ENCODE data around the gene M1AP.

Gene M1AP

GRCh38 chr2:74546004-74546403, 102.1 kb downstream of the M1AP start:
- no peak for DNase-seq (ENCODE audit: low read depth in 2 of 2)

DNA sequence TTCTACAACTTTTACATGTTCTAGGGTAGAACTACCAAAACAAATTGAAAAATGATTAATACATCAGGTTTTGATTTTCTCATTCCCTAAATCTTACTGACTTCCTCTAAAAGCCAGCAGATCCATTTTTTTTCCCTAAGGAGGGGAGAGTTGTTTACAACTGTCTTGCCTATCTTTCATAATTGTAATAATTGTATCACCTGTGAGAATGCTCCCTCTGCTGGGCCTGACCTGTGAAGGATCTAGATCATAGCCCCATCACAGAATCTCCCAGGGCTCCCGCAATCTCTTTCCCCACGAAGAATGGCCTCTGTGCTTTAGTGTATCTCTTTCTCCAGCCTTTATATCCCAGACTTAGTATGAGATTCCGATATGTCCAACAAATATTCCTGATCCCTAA, 103.5 kb downstream of the M1AP start:
- DNase-seq (ENCODE audit: low read depth in 2 of 2) = no peak

DNA sequence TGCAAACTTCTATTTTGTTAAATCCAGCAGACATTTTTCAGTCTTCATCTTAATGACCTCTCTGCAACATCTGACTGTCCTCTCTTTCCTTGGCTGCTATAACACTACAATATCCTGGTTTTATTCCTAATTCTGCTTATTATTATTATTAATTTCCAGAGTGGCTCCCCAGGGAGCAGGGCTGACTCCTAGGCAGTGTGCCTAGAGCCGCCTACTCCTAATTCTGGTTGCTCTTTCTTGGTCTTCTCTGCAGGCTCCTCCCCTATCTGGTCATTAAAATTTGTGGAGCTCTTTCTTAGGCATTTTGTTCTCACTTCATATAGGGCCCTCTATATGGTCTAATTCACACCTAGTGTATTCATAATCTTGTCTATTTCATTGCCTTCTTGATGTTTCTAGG, 105.2 kb downstream of the M1AP start:
- DNase-seq (ENCODE audit: low read depth in 2 of 2) = no peak

- no peak for DNase-seq (ENCODE audit: low read depth in 2 of 2)
Measured at GRCh38 chr2:74540291-74540690, 107.8 kb downstream of the M1AP start.

DNA sequence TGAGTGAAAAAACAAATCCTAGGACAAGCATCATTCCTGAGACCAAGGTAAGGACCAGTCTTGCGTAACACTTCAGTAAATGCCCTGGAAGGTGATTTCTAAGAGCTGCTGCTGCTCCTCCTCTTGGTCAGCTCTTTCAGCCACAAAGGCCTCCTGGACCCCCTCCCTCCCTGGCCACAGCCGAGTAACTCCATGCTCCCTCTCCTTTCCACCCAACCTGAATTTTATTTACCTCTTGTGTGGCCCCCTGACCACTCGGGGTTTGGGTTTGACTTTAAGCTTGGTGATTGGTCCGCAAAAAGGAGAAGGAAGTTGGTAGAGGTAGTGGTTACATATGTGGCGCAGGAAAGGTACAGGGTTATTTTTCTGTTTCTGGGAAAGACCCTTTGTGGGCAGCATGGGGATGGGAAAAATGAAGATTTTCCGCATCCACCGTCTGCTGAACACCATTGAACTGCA, 109.2 kb downstream of the M1AP start:
- DNase-seq (ENCODE audit: low read depth in 2 of 2) = no peak

DNA sequence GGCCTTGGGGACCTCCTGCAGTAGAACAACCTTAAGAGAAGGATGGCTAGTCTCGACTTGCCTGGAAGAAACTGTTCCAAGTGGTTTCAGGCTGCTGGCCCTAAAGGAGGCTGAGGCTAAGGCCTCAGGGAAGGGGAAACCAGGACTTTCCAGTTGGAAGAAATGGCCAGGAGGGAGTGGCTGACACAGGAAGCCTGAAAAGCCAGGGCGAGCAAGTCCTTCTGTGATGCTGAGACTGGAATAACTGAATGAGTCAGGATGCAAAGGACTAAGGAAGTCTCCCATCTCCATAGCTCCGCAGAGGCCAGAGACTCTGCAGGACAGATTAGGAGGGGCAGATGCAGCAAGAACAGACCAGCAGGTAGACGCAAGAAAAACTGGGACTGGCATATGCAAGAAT, 111.0 kb downstream of the M1AP start:
- no peak for DNase-seq (ENCODE audit: low read depth in 2 of 2)

DNA sequence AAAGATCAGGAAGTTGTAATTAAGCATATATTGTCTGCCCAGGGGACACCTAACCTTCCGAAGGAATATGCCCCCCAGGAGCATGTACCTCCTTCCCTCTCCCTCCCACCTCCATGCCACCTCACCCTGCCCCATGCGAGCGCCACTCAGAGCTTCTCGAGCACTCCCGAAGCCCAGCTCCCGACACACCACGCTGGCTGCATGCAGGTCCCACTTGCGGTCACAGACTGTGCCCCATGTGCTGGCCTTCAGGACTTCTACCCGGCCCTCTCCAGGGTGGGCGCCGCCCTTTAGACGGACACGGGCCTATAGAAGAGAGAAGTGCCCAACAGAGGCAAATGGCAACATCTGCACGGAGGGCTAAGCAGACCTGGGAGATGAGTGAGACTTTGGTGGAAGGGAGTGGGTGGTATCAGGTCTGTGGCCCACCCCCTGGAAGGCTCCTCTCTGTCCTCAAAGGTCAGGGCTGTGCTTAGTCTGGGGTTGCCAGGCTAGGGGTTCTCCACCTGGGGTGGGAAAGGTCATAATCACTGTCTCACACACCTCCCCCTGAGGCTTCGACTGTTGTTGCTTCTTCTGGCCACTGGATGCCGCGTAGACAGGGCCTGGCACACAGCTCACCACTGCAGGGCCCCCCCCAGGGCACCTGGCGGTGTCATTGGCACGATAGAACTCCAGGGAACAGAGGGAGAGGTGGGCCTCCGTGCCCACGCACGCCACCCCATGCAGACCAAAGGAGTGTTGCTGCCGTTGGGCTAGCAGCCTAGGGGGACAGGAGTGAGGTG, 111.8 kb downstream of the M1AP start:
- DNase-seq (ENCODE audit: low read depth in 2 of 2) = no peak

DNA sequence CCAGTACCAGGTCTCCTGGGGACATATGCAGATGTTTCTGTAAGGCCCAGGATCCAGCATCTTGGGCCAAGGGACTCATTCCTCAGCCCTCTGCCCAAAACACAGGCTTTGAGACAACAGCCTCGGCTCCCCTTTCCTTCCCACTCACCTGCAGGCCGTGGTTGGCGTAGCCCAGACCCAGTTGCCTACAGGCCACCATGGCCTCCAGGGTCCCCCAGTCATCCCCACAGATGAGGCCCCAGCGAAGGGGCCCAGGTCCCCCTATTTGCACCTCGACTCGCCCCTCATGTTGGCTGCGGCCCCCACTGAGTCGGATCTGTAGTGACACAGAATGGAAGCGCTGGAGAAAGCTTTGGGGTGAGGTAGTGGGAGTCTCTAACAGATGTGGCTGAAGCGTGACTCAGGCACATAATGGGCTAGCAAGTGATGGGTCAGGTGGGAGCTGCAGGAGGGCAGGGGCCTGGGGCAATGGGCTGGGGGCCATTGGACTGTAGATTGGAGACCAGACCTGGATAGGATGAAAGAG, 112.6 kb downstream of the M1AP start:
- DNase-seq (ENCODE audit: low read depth in 2 of 2) = no peak

GRCh38 chr2:74534411-74534810, 113.7 kb downstream of the M1AP start:
- no peak for DNase-seq (ENCODE audit: low read depth in 2 of 2)

- no peak for DNase-seq (ENCODE audit: low read depth in 2 of 2)
Measured at GRCh38 chr2:74533464-74533863, 114.7 kb downstream of the M1AP start.

DNA sequence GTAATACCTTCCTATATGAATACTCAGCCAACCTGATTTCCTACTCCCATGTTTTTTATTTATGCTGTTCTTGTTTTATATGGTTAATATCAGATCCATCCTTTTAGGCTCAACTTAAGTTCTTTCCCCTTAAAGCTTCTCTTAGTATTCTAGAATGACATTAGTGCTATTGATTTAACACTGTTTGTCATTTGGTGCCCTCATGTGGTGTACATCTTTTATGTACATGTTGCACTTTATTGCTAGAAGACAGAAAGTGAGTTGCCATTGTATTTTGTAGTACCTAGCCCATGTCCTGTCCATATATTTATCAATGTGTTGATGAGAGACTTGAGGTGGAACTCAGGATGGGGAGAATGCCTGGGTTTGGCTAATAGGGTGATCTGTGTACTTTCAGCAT, 115.9 kb downstream of the M1AP start:
- no peak for DNase-seq (ENCODE audit: low read depth in 2 of 2)

DNA sequence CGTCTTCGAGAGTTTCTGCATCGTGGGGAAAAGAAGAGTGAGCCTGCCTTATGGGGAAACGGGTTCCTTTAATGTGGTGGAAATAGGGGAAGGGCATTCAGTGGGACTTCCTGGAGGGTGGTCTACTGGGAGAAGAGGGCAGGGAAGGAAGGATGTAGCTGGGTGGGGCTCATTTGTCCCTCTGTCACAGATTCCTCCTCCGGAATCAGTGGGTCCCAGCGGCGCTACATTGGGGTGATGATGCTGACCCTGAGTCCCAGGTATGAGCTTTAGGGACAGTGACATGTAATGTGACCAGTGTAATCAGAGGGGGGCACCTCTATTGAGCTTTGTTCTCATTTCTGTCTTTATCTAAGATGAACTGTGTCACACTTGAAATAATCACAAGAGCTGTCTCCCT, 116.5 kb downstream of the M1AP start:
- DNase-seq (ENCODE audit: low read depth in 2 of 2) = no peak

- DNase-seq (ENCODE audit: low read depth in 2 of 2) = no peak
Measured at GRCh38 chr2:74530239-74531187, 117.6 kb downstream of the M1AP start.

- DNase-seq (ENCODE audit: low read depth in 2 of 2) = peak; percentile 64 to 74
Measured at GRCh38 chr2:74529357-74530238, 118.5 kb downstream of the M1AP start, which contains the start of the genes AUP1 and HTRA2. Gene AUP1, minus strand, starts transcription at chr2:74529706. Its CDS starts 77 bp downstream, at chr2:74529629. Gene HTRA2, plus strand, starts transcription at chr2:74529933. Its CDS starts 74 bp downstream, at chr2:74530007.

- DNase-seq (ENCODE audit: low read depth in 2 of 2) = no peak
Measured at GRCh38 chr2:74528600-74529356, 119.4 kb downstream of the M1AP start.

- no peak for DNase-seq (ENCODE audit: low read depth in 2 of 2)
Measured at GRCh38 chr2:74527741-74528140, 120.4 kb downstream of the M1AP start.

DNA sequence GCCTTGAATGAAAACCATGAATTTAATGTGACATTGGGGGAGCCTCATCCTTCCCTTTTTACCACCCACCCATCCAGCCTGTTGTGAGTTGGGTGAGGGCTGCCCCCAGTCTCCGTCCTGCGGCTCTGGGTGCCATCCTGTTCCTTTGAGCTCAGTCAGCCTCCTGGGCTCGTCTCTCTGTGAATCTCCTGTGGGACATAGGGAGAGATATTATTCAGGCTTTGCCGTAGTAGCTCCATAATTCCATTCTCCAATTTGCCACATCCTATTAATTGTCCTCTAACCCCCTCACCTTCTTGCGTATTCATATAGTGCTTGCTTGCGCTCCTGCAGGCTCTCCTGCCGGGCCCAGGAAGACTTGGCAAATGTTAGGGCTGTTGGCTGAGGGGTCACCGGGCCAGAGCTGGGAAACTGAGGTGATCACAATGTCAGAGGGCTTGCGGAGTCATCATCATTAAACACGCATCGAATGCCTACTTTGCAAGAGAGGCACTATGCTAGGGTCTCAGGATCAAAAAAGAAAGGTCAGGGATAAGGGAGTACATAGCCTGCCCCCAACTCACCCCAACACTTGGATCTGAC, 121.4 kb downstream of the M1AP start:
- DNase-seq (ENCODE audit: low read depth in 2 of 2) = no peak

- DNase-seq (ENCODE audit: low read depth in 2 of 2) = no peak
Measured at GRCh38 chr2:74525717-74526648, 122.1 kb downstream of the M1AP start, which contains the start of gene DQX1. Gene DQX1, minus strand, starts transcription at chr2:74526231. Its CDS starts 502 bp downstream, at chr2:74525729.
